Ramos (cell line): ENCODE results near the gene LIPM.

Source experiments
- in situ Hi-C: fragments of 300-500 bp; cut with MboI; formaldehyde crosslinking; loops from one replicate; pipeline ENCODE4 v1.14.3; 2022; ENCODE audit warnings: low sequenced_read_pairs; ENCODE audit not compliant: unreplicated experiment

LIPM gene

GRCh38 chr10:88835910-88836221, 33.3 kb downstream of the LIPM start:
- in situ Hi-C loops: loop anchor here (5.0 kb wide), 2 partner anchors 101 to 376 kb away; no protein-coding TSS in a partner anchor

GRCh38 chr10:88837632-88838031, 35.1 kb downstream of the LIPM start:
- in situ Hi-C loops: loop anchor here (5.0 kb wide), 2 partner anchors 100 to 375 kb away; no protein-coding TSS in a partner anchor

GRCh38 chr10:88838766-88839350, 36.3 kb downstream of the LIPM start:
- in situ Hi-C loops: loop anchor here (5.0 kb wide), 2 partner anchors 98 to 373 kb away; no protein-coding TSS in a partner anchor

GRCh38 chr10:88840104-88840503, 37.6 kb downstream of the LIPM start:
- in situ Hi-C loops: no loop called here

- in situ Hi-C loops: no loop called here
These were observed 38.4 kb downstream of the LIPM start for GRCh38 chr10:88840881-88841280.

GRCh38 chr10:88841316-88842111, 39.0 kb downstream of the LIPM start:
- in situ Hi-C loops: no loop called here

GRCh38 chr10:88843171-88843570, 40.6 kb downstream of the LIPM start:
- in situ Hi-C loops: no loop called here

GRCh38 chr10:88848499-88848898, 46.0 kb downstream of the LIPM start:
- in situ Hi-C loops: no loop called here

- in situ Hi-C loops: no loop called here
These were observed 46.7 kb downstream of the LIPM start for GRCh38 chr10:88849234-88849633.

GRCh38 chr10:88850712-88851111, 48.2 kb downstream of the LIPM start:
- in situ Hi-C loops: no loop called here

GRCh38 chr10:88851706-88852105, 49.2 kb downstream of the LIPM start, which contains the start of gene ANKRD22:
TSS of gene ANKRD22 (minus strand) at chr10:88851844. CDS start at chr10:88851607, 237 bp downstream.
- in situ Hi-C loops: no loop called here

- in situ Hi-C loops: no loop called here
These were observed 49.8 kb downstream of the LIPM start for GRCh38 chr10:88852327-88852726.

GRCh38 chr10:88853155-88853881, 50.8 kb downstream of the LIPM start:
- in situ Hi-C loops: no loop called here

- in situ Hi-C loops: no loop called here
These were observed 52.2 kb downstream of the LIPM start for GRCh38 chr10:88854684-88855083.

- in situ Hi-C loops: no loop called here
These were observed 55.3 kb downstream of the LIPM start for GRCh38 chr10:88857831-88858230.

GRCh38 chr10:88858491-88858890, 56.0 kb downstream of the LIPM start:
- in situ Hi-C loops: no loop called here

- in situ Hi-C loops: no loop called here
These were observed 58.5 kb downstream of the LIPM start for GRCh38 chr10:88861036-88861435.

GRCh38 chr10:88865281-88865876, 62.8 kb downstream of the LIPM start:
- in situ Hi-C loops: no loop called here

- in situ Hi-C loops: no loop called here
These were observed 63.9 kb downstream of the LIPM start for GRCh38 chr10:88866454-88866853.

GRCh38 chr10:88870089-88870488, 67.6 kb downstream of the LIPM start:
- in situ Hi-C loops: no loop called here
